HuH-7 (cell line): ENCODE data around the gene SHF.
"Not testable (repeated sequence)": the region's sequence is repeated elsewhere in the genome, so short reads cannot be mapped to it uniquely, and the experiment has no call there.

Experiments used
- DNase-seq: peaks from one replicate; pipeline ENCODE4 v3.0.0; 2011; ENCODE audit warnings: low spot score

Gene SHF, protein sequence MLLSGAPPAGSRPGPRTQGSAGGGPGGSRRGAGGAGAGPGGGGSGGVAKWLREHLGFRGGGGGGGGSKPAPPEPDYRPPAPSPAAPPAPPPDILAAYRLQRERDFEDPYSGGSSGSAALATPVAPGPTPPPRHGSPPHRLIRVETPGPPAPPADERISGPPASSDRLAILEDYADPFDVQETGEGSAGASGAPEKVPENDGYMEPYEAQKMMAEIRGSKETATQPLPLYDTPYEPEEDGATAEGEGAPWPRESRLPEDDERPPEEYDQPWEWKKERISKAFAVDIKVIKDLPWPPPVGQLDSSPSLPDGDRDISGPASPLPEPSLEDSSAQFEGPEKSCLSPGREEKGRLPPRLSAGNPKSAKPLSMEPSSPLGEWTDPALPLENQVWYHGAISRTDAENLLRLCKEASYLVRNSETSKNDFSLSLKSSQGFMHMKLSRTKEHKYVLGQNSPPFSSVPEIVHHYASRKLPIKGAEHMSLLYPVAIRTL

DNA sequence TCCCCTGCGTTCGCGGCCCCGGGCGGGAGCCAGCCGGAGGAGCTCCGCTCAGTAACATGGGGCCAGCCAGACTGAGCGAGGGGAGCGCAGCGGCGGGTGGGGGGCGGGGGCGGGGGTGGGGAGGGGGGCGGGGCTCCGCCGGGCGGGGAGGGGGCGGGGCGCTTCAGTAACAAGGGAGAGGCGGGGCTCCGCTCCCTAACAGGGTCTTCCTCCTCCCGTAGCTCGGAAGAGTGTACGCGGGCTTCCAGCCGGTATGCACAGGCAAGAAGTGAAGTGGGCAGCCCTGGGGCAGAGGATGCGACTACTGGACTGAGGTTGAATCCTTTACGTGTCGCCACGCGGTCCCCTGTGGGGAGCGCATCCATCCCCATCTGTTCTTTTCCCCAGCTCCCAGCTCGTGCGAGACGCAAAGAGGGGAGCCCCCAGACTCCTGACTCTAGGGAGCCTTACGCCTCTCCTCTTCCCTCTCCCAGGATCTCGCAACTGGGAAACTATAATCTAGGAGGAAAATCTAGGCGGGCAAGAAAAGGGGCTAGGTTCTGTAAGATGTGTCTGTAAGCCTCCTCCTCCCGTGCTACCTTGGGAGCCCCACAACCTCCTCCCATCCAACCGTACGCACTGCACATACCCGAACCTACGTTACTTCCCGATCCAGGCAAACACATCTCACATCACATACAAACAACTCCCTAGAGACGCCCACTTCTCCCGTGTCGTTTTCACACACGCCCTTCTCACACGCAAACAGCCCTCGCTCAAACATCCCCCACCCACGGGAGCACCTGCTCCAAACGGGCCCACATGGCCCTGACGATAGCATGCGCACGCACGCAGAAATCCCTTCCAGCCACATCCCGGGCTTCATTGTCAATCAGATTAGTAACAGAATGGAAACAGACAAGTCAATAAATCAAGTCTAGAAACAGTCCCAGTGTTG, at the start of gene SHF:
SHF (minus strand) TSS at position 73 of the 937 bp plus-strand sequence; CDS start at position 58, 15 bp downstream.
- peak; percentile 71 for DNase-seq

DNA sequence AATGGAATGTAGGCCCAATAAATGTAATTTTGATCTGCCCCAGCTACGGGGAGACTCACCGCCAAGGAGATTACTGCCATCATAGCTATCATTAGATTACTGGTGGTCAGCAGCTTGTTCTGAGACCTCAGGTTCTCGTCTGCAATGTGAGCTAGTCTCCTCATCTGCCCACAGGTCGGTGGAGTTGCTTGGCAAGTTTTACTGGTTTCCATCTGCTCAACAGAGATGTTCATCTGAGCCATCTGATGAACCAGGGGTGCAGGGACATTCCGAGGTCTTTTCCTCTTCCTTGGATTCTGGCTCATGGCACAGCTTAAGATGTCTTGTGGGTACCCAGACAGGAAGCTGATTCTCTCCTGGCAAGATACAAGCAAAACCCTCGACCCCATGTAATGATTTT, 49.0 kb upstream of the SHF start:
- DNase-seq, result not testable (repeated sequence)

DNA sequence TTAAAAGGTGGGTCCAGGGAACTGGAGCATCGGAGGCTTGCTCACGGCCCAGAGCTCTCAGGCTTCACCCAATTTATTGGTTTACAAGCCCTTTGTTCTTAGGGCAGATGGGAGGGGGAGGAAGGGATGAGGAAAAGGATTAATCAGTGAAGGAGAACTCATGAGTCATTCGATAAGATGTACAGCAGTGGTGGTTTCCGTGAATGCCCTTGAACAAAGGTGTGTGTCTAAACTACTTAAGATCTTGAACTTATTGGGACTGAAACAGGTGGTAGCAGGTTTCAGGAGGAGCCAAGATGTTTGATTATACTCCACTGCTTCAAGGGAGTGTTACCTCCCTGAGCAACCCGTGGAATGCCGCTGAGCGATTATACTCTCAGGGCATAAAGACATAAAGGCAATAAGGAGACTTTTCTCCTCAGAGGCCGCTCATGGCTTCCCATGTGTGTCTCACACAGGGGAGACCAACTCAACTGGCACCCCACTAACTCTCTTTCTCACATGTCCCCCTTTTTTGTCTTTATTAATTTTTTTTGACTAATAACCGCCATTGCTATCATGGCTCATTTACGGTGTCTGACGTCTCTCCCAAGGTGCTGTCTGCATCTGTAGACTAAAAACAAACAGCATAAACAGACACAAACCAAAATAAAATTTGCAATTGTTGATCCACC, 46.9 kb upstream of the SHF start:
- no peak for DNase-seq

DNA sequence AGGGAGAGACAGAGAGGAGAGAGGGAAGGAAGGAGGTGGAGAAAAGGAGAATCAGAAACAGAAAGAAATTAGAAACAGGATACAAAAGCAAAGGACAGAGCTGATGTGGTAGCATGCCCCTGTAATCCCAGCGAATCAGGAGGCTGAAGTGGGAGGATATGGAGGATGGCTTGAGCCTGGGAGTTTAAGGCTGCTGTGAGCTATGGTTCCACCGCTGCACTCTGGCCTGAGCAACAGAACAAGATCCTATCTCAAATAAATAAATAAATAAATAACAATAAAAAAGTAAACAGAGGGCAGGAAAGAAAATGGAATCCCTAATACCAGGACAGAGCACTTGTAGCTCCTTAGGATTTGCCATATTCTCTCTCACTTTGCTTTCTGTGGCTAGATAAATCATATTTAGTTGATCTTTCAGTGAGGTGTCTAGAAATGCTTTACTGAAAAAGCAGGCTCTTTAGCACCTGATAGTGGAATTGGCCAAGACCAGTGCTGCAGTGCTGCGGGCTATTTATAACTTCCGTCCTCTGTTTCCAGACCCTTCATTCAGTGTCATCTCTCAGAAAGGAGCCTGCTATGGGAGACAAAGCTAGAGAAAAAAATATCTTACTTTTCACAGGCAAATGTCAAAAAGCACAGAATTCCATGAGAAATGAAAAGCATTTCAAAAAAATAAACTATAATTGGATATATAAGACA, 44.2 kb upstream of the SHF start:
- no peak for DNase-seq

DNA sequence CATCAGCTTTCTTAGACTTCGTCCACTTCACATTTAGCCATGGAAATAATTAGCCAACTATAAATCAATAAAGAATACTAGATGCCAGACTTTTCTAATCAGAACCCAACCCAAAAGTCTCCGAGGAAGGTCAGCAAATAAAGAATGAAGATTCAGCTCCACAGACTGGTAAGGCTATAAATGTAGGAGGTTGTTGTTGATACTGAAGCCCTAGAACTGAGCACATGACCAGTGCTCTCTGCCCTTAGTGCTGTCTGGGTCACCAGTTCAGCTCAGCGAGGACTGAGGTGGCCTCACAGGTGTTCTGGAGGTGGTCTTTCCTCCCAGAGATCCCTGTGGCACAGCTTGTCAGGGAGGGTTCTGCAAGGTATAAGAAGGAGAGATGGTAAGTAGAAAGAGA, 43.4 kb upstream of the SHF start:
- DNase-seq, result no peak

DNA sequence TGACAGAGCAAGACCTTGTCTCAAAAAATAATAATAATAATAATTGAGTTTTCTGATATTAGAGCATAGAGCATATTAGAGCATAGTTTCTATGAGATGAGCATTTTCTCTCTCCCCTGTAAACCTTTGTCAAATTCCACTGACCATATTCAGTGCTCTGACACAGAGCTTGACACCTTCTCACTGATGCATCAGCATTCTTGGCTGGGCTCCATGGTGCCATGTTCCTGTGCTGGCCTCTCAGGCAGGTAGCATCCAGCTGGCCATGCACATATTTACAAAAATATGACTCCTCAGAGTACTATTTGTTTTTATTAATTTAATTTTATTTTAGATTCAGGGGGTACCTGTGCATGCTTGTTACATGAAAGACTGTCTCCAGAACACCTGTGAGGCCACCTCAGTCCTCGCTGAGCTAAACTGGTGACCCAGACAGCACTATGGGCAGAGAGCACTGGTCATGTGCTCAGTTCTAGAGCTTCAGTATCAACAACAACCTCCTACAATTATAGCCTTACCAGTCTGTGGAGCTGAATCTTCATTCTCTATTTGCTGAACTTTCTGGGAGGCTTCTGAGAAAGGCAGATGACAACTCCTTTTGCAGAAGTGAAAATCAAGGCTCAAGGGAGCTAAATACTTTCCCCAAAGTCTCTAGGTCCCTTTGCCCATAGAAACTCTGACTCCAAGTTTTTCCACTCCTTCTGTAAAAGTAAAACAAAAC, 42.6 kb upstream of the SHF start:
- no peak for DNase-seq

DNA sequence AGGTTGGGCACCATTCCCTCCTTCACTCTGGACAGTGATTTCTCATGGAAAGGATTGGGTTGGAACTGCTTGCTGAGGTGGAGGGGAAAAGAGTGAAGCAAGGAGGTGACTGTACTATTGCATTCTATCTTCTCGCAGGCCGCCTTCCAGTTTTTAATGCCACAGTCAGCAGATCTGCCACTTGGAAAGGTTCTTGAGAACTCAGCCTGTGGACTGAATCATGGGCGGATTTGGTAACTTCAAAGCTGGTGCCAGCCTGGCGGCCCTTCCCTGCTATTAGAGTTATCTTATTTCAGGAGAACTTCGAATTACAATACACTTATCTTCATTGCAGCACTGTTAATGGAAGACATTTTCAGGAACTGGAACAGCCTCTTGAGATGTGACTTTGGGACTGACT, 41.2 kb upstream of the SHF start:
- DNase-seq, result no peak

DNA sequence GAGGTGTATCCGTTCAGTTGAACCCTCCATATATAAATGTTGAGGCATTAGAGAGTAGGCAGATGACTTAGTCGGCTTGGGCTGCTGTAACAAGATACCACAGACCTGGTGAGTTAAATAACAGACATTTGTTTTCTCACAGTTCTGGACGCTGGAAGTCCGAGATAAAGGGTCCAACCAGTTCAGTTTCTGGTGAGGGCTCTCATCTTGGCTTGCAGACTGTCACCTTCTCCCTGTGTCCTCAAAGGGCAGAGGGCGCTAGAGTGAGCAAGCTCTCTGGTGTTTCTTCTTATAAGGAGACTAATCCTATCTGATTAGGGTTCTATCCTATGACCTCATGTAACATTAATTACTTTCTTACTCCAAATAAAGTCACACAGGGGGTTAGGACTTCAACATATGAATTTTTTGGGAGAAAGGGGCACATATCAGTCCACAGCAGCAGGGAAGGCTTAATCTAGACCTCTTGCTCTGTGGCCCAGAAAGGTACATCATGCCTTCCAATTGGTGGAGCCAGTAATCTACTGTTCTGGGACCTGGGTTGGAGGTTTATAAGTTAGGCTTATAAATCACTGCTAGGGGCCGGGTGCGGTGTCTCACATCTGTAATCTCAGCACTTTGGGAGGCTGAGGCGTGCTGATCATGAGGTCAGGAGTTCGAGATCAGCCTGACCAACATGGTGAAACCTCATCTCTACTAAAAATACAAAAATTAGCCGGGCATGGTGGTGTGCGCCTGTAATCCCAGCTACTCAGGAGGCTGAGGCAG, 37.9 kb upstream of the SHF start:
- DNase-seq, result no peak

DNA sequence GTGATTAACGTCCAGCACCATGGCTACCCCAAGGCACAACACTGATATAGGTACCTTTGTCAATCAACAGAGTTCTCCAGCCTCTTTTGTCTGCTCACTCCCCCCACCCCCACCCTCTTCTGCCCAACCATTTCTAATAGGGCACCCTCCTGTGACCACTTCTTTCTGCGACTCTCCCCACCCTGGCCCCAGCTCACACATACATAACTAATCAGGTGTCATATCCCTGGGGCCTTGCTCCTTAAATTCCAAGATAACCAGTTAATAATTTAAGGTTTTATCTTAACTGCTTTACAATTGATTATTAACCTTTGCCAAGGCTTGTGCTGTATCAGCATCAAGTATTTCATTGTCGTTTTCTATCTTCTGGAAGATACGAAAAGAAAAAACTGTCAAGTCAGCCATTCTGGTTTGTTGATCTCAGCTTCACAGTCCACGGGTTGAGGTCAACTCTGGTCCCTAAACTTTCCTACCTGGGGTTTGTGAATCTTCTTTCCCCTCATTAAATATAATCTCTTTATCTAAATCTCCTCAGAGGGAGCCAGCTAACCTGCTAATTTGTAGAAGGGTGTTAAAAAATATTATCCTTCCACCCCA, 37.0 kb upstream of the SHF start:
- no peak for DNase-seq

DNA sequence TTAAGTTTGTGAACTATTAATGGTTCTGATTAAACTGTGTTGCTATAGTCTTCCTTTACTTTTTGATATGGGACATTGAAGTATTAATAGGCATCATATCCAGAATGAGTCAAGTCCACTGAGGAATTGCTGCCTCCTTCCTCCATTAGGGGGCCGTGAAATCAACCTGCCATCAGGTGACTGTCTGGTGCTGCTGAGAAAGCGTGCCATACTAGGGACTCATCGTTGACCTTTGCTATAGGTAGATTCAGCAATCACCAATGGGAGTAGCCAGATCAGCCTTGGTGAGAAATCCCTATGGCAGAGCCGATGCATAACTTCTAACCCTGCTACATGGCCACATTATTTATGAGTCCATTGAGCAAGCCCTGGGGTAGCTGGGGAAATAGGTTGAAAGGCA, 34.2 kb upstream of the SHF start:
- DNase-seq, result no peak

DNA sequence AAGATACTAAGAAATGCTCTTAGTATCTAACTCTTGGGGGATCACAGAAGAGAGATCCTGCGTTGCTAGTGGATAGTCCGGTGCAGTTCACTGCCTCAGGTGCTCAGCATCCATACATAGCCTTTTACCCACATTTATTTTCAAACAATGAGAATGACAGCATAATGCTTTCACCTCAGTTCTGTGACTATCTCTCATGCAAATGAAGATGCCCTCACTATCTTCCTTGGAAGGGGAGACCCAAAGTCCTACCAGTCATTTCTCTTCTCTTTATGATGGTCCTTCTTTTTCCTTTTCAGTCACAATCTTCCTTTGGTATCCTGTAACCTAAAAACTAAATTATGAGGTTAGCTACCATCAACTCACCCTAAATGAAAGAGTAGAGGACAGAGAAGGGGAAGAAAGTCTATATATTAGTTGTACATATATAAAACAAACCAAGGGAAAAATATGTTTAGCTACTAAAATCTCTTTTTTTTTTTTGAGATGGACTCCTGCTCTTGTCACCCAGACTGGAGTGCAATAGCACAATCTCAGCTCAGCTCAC, 33.4 kb upstream of the SHF start:
- DNase-seq, result no peak

DNA sequence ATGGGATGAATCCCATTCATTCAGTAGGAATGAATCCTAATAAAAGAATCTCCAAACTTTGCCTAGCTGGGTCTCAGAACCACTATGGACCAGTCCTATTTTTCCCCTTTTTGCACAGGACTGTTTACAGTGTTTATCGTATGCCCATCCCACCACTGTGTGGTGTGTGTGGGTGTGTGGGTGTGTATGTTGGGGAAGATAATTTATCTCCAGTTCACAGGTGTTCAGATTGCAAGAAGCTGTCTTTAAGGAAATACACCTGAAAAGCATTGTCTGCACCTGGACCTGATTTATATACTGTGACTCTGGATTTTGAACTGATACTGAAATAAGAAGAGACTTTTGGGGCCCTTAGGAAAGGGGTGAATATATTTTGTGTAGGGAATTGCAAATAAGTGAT, 24.7 kb upstream of the SHF start:
- no peak for DNase-seq

DNA sequence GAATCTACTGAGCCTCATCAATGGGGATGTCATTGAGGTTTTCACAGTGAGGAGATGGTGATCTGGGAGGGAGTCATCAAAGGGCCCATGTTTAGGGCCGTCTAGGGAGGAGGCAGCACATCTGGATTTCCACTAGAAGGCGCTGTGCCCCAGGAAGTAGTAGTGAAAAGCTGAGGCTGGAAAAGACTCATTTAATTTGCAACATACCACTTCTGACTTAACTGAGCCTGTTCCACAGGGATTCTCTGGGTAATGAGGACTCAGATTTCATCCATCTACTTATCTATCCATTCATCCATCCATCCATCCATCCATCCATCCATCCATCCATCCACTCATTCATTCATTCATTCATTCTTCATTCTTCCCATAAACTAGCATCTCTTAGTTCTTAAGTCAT, 17.4 kb upstream of the SHF start:
- peak; percentile 59 for DNase-seq

DNA sequence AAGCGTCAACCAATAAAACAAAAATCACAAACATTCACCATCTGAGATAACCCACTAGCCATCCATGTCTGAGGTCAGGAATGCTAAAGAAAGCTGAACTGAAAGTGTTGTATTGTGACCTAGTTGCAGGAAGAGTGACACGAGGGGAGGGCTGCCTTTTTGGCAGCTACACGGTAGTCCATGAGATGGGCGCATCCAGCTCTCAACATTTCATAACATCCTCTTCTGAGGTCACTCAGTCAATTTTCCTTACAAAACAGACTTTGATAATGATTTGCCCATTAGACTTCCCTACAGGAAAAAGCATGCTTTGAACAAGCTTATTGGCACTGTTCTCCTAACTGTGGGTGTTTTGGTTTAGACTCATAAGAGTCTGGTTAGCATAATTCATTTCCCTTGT, 15.4 kb upstream of the SHF start:
- no peak for DNase-seq

DNA sequence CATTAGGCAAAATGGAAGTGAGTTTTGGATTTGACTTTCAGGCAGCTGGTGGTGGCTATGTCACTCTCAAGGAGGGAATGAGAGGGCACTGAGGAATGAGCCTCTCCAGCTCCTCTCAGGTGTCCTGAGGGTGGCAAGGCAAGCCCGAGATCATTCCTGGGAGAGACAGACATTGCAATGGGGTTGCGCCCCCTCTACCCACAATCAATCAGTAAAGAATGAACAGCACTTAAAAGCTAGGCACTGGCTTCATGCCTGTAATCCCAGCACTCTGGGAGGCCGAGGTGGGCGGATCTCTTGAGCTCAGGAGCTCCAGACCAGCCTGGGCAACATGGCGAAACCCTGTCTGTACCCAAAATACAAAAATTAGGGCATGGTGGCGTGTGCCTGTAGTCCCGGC, 14.1 kb upstream of the SHF start:
- no peak for DNase-seq

DNA sequence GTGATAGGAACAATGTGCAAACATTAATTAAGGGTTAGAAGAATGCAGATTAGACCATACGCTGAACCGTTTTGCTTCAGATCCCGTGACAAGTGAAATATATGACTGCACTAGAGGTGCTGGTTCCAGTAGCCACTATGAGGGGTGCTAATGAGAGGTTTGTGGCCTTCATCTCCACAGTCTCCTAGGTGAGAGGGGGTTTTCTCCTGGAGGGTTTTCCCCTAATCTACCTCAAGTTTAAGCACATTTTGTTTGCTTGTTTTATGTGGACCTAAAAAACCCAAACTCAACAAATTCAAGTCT, 13.7 kb upstream of the SHF start:
- DNase-seq, result no peak

DNA sequence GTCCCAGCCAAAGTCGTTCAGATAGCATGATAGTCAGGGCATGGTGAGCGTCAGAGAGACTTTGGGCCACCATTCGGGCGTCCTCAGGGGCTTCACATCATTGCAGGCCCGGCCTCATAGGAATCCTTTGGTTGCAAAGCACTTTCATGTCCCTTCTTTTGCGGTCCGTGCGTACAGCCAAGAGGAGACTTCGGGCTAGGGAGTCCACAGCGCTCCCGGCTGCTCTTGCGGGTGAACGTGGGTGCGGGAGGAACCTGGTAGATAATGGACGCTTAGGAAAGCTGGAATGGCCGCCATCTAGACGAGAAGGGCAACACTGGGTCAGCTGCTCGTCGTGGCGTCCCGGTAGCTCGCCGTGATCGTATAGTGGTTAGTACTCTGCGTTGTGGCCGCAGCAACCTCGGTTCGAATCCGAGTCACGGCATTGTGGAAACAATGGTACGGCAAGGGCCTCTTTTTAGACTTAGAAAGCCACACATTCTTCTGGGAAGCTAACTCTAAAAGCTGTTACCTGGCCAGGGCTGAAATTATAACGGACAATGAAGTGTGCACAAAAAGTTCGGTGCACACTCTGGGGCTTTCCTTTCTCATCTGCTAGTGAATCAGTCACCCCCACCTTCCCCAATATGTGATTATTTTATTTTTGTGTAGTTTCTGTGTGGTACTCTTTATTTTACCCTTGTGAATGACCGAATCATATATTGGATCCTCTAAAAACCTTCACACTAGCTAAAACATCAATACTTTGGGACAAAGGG, 13.2 kb upstream of the SHF start:
- no peak for DNase-seq

DNA sequence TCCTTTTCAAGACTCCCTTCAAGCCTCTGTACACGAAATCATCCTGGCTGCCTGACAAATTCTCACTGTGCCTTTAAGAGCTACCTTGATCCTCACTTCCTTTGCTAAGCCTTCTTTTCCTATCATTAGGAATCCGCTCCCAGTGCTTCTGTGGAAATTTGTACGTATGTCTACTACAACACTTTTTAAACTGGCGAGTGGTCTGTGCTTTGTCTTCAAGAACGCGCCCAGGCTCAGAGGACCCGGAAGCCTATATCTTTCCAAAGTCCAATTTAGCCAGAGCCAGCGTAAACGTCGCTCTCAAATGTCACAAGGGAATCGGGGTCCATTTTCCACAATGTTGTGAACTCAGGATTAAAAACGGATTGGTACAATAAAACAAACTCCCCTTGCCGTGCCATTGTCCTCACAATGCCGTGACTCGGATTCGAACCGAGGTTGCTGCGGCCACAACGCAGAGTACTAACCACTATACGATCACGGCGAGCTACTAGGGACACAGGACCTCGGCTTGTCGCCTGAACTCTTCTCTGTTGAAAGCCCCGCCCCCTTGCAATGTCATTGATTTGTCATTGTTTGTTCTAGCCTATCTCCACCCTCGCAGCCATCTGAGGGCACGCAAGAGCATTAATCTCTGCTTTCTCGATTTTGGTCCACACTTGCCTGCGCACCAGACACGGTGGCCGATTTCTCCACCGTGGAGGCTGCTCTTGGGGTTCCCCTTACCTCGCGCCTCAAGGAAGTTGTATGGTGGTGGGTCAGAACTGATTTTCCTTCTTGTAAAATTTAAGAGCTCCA, 12.4 kb upstream of the SHF start:
- DNase-seq, result peak; percentile 50
